Measurements from ENCODE around the gene DIPK1C. TPM values are rescaled to one million over a fixed set of nuclear protein-coding genes. Genes with fewer than 3 reads are reported as not detected.

DIPK1C gene
- total and polyA plus RNA-seq, 10 of the 15 experiments (the other 5 are each of a cell fraction or from before 2014, with no cell fraction given): not detected

GRCh38 chr18:74388227-74388626 lies 68.9 kb downstream of the DIPK1C start:
- H3K9me3 ChIP-seq (replicated peaks; ENCODE audit: control insufficient read depth, insufficient read depth, low read length): no peaks in the 10 kb centered on the region
- H3K4me3 ChIP-seq: no peak overlapping the region
- POLR2A ChIA-PET: no interaction called here
- no peak overlapping the region for H3K9ac ChIP-seq (ENCODE audit: control insufficient read depth, insufficient read depth, low read length)
- ATAC-seq: no peak
- no peak for TF ChIP-seq MEF2B (IDR thresholded peaks at IDR 0.05; ENCODE audit: partially characterized antibody, poor library complexity, severe bottlenecking)
- TF ChIP-seq TCF12 (IDR thresholded peaks at IDR 0.05; ENCODE audit: low read depth, low read length): no peak
- no peak for TF ChIP-seq IRF5 (IDR thresholded peaks at IDR 0.05; ENCODE audit: borderline replicate concordance)
- no peak for TF ChIP-seq CEBPZ (IDR thresholded peaks at IDR 0.05; ENCODE audit: low read depth, low read length)
- no peak for TF ChIP-seq CEBPB (IDR thresholded peaks at IDR 0.05; ENCODE audit: borderline replicate concordance in 1 of 2, low read depth in 2 of 2, low read length in 2 of 2)
- no peak for TF ChIP-seq NFYA (IDR thresholded peaks at IDR 0.05; ENCODE audit: borderline replicate concordance, low read depth, low read length)
- TF ChIP-seq CUX1 (IDR thresholded peaks at IDR 0.05; ENCODE audit: insufficient replicate concordance, low read depth, low read length): no peak
- no peak for TF ChIP-seq ZBED1 (IDR thresholded peaks at IDR 0.05; ENCODE audit: borderline replicate concordance)
- TF ChIP-seq POLR2AphosphoS2 (IDR thresholded peaks at IDR 0.05; ENCODE audit: low read depth, low read length): no peak
- no peak for TF ChIP-seq GABPA (IDR thresholded peaks at IDR 0.05; ENCODE audit: low read depth)
- TF ChIP-seq, protein P1, sequence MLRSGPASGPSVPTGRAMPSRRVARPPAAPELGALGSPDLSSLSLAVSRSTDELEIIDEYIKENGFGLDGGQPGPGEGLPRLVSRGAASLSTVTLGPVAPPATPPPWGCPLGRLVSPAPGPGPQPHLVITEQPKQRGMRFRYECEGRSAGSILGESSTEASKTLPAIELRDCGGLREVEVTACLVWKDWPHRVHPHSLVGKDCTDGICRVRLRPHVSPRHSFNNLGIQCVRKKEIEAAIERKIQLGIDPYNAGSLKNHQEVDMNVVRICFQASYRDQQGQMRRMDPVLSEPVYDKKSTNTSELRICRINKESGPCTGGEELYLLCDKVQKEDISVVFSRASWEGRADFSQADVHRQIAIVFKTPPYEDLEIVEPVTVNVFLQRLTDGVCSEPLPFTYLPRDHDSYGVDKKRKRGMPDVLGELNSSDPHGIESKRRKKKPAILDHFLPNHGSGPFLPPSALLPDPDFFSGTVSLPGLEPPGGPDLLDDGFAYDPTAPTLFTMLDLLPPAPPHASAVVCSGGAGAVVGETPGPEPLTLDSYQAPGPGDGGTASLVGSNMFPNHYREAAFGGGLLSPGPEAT (IDR thresholded peaks at IDR 0.05; ENCODE audit: low read depth): no peak
- intact Hi-C loops (cut with micrococcal nuclease; ENCODE audit: unreplicated experiment) (no loop called here), in situ Hi-C loops (cut with MboI) (no loop called here)
- no peak for FAIRE-seq
- WGBS (ENCODE audit: insufficient coverage, insufficient replicate concordance, low lambda C conversion rate, missing lambda C conversion rate): 14% methylated on average over 1 of the region's 1 CpG
- CTCF ChIA-PET: no interaction called here
- BruUV-seq (replicated peaks): no TSS peak
- SMC1A ChIA-PET (ENCODE audit: uncharacterized antibody, unreplicated experiment): no interaction called here
- H4K20me1 ChIP-seq (ENCODE audit: control insufficient read depth, insufficient read depth): no peaks in the 10 kb centered on the region
- no peaks in the 10 kb centered on the region for H3K79me2 ChIP-seq (ENCODE audit: control insufficient read depth, insufficient read depth, low read length)
- no peak overlapping the region for H3K27ac ChIP-seq (ENCODE audit: control insufficient read depth, insufficient read depth)
- H3K4me1 ChIP-seq (ENCODE audit: control insufficient read depth, insufficient read depth, low read length): no peaks in the 10 kb centered on the region
- RAD21 ChIA-PET (ENCODE audit: unreplicated experiment): no interaction called here
- H3K27me3 ChIP-seq (replicated peaks in 1 of 2; ENCODE audit: control insufficient read depth in 2 of 2, insufficient read depth in 2 of 2, low read length in 1 of 2): peaks cover 0 to 6% of the 10 kb centered on the region in 2 experiments; a peak in 2 of 4 replicates
- H3K36me3 ChIP-seq (ENCODE audit: control insufficient read depth in 2 of 2, insufficient read depth in 2 of 2, low read length in 1 of 2): no peaks in the 10 kb centered on the region
- H2AFZ ChIP-seq (ENCODE audit: control insufficient read depth, low read depth, low read length): no peak overlapping the region
- H3K4me2 ChIP-seq (ENCODE audit: control insufficient read depth, insufficient read depth): no peak overlapping the region
- no peak for DNase-seq (ENCODE audit: low read depth, low spot score)
